Progenitor cell of endocrine pancreas (in vitro differentiated cells): ENCODE measurements around the gene PSAPL1. TPM values are rescaled to one million over a fixed set of nuclear protein-coding genes. Genes with fewer than 3 reads are reported as not detected.

Experiments used
- DNase-seq: peaks from one replicate; pipeline ENCODE4 v3.0.0; 2021; ENCODE audit warnings: low spot score; ENCODE audit not compliant: unreplicated experiment
- H3K27ac Mint-ChIP-seq: 2 replicates; pipeline ENCODE4 v1.8.0; 2021; ENCODE audit warnings: mild to moderate bottlenecking, moderate library complexity, mixed read lengths
- H3K27me3 Mint-ChIP-seq: 2 replicates; pipeline ENCODE4 v1.8.0; 2021; ENCODE audit warnings: mixed read lengths
- H3K36me3 Mint-ChIP-seq: 2 replicates; pipeline ENCODE4 v1.8.0; 2022; ENCODE audit warnings: mixed read lengths; ENCODE audit not compliant: insufficient read depth
- H3K4me1 Mint-ChIP-seq: 2 replicates; pipeline ENCODE4 v1.8.0; 2021; ENCODE audit warnings: low read depth, mixed read lengths
- H3K4me3 Mint-ChIP-seq: 2 replicates; pipeline ENCODE4 v1.8.0; 2021; ENCODE audit warnings: low read depth, mild to moderate bottlenecking, moderate library complexity, mixed read lengths
- H3K9me3 Mint-ChIP-seq: 2 replicates; pipeline ENCODE4 v1.8.0; 2021; ENCODE audit warnings: low read depth, mixed read lengths
- microRNA-seq: library from miRNA; unstranded; fragments of <30 nt; microRNA quantifications from one replicate; pipeline ENCODE4 v1.1.0, GENCODE V29; 2020; ENCODE audit warnings: borderline number of aligned reads; ENCODE audit not compliant: unreplicated experiment
- total RNA-seq: library from RNA; stranded (reverse); gene quantifications from 2 replicates; pipeline ENCODE4 v1.2.1, GENCODE V29; 2021
- TF ChIP-seq, protein P1 (sequence below): fragments of 200-600 bp; sonication (generic); IDR thresholded peaks from one replicate; pipeline ENCODE4 v1.5.0; 2021; ENCODE audit warnings: antibody characterized with exemption, mild to moderate bottlenecking; ENCODE audit not compliant: unreplicated experiment

Gene PSAPL1
- total RNA-seq, 1 donor from 2014 or later: 0.14 TPM

DNA sequence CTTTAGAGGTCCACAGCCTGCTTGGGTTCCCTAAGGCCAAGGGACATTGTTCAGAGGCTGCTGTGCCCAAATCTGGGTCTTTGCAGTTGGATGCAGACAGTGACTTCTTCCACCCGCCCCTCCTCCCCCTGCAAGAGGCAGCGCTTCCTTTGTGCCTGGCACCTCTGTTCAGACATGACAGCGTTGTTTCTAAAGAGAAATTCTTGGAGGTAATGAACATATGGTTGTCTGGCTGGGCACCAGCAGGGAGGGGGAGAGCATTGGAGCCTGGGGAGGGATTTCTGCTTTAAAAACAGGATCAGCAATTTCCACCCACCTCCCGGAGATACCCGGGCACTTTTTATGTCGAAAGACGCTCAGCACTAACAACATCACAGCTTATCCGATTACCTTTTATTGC, 51.5 kb downstream of the PSAPL1 start:
- no peak for DNase-seq
- Mint-ChIP-seq H3K36me3 (no peaks in the 10 kb centered on the region), H3K27me3 (no peaks in the 10 kb centered on the region), H3K27ac (no peak overlapping the region), H3K4me3 (no peak overlapping the region), H3K4me1 (no peaks in the 10 kb centered on the region), H3K9me3 (no peaks in the 10 kb centered on the region)
- TF ChIP-seq, protein P1, sequence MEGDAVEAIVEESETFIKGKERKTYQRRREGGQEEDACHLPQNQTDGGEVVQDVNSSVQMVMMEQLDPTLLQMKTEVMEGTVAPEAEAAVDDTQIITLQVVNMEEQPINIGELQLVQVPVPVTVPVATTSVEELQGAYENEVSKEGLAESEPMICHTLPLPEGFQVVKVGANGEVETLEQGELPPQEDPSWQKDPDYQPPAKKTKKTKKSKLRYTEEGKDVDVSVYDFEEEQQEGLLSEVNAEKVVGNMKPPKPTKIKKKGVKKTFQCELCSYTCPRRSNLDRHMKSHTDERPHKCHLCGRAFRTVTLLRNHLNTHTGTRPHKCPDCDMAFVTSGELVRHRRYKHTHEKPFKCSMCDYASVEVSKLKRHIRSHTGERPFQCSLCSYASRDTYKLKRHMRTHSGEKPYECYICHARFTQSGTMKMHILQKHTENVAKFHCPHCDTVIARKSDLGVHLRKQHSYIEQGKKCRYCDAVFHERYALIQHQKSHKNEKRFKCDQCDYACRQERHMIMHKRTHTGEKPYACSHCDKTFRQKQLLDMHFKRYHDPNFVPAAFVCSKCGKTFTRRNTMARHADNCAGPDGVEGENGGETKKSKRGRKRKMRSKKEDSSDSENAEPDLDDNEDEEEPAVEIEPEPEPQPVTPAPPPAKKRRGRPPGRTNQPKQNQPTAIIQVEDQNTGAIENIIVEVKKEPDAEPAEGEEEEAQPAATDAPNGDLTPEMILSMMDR: no peak

DNA sequence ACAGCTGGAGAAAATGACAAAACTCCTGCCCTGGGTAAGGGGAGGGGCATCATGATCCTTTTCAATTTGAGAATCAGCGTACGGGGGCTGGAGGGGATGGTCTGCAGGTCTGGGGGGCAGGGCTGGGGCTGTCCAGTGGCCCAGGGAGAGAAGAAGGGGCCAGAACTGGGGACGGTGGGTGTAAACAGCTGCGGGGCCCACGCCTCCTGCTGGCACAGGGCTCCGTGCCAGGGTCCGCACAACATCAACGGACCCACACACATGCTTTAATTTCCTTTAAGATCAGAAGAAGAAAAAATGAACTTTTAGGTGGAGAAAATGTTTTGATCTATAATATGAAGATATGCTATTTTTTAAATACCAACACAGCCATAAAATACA, 52.1 kb downstream of the PSAPL1 start:
- H3K4me3 Mint-ChIP-seq: no peak overlapping the region
- DNase-seq: no peak
- H3K27ac Mint-ChIP-seq: no peak overlapping the region
- no peaks in the 10 kb centered on the region for H3K9me3 Mint-ChIP-seq
- no peaks in the 10 kb centered on the region for H3K4me1 Mint-ChIP-seq
- TF ChIP-seq, protein P1: no peak
- H3K36me3 Mint-ChIP-seq: no peaks in the 10 kb centered on the region
- no peaks in the 10 kb centered on the region for H3K27me3 Mint-ChIP-seq

DNA sequence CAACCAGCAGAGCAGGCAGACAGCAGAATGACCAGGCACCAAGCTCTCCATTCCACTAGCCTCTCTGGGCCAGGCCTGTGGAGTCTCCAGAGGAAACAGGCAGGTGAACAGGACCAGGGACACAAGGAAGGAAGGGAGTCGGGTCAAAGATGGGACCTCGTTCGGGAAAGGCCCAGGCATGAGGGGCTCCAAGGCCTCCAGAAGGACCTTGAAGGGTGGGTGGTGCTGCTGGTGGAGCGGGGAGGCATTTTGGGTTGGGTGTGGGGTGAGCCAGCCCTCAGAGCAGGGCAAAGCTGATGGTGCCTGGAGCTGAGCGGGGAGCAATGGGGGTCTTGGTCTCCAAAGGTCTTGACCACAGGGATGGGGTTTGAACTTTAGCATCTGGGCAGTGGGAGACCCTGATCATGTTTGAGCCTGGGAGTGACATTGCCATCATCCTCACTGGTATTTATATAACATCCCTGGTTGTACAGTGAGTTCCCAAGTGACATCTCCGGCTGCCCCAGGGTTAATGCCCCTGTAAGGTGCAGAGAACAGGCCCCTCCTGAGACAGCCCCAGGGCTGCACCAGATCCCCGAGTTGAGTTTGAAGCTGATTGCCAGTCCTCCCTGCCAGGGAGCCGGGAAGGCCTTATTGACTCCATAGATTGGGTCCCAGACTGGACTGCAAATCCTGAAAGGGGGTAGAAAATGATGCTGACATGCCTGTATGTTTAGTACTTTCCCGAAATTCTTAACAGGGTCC, 52.7 kb downstream of the PSAPL1 start:
- H3K9me3 Mint-ChIP-seq: no peaks in the 10 kb centered on the region
- no peaks in the 10 kb centered on the region for H3K27me3 Mint-ChIP-seq
- TF ChIP-seq, protein P1: no peak
- no peaks in the 10 kb centered on the region for H3K36me3 Mint-ChIP-seq
- no peak overlapping the region for H3K4me3 Mint-ChIP-seq
- no peaks in the 10 kb centered on the region for H3K4me1 Mint-ChIP-seq
- DNase-seq: no peak
- H3K27ac Mint-ChIP-seq: no peak overlapping the region

DNA sequence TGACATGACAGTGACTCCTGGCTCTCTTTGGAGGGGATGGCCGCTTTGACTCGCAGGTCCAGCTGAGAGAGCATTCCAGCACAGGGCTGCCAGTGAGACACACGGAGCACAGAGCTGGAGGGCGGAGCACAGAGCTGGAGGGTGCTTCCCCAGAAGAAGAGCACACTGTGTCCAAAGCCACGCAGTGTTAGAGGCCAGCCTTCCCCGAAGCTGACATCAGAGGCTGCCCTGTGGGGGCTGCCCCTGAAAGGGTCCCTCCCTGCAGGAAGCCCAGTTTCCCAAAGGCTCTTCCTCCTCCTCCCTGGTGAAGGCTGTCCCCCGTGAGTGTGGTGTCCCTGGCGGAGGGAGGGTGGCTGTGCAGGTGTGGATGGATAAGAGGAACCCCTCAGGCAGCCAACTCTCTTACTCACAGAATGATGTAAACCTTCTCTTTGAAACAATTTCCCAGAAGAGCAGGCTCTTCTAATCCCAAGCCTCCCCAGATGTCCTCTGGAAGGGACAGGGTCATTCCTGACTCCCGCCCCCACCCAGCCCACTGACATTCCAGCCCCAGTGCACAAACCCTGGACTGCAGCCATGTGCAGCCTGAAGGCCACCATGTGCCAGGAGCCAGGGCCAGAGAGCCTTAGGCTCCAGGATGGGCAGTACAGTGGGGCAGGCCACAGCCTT, 53.4 kb downstream of the PSAPL1 start:
- Mint-ChIP-seq H3K27ac (no peak overlapping the region), H3K36me3 (no peaks in the 10 kb centered on the region), H3K4me1 (no peaks in the 10 kb centered on the region), H3K9me3 (no peaks in the 10 kb centered on the region), H3K4me3 (no peak overlapping the region), H3K27me3 (no peaks in the 10 kb centered on the region)
- TF ChIP-seq, protein P1: no peak
- no peak for DNase-seq

Small RNA genes within 50 kb of the gene (microRNA-seq; reads per million reads assigned to microRNA genes)
- gene MIR4274: not detected

Other genes starting within 250 kb of the PSAPL1 start
- gene SORCS2, start 242.4 kb downstream of the PSAPL1 start, total RNA-seq: 2.2 and 2.9 TPM in 2 replicates